ENCODE data around the gene ABTB1.

The ABTB1 gene

DNA sequence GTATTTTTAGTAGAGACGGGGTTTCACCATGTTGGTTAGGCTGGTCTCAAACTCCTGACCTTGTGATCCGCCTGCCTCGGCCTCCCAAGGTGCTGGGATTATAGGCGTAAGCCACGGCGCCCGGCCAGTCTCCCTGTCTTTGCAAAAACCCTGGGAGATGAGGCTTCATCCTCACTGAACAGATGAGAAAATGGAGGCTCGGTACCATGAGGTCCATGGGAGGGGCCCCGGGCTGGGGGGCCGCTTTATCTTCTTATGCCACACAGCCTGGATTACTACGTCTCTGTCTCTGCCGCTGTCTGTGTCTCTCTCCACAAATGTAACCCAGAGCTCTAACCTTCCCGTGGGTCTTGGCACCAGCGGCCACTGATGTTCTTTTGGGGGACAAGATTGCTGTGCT lies 39.1 kb downstream of the ABTB1 start:
- no peak overlapping the region for H3K4me3 ChIP-seq (ENCODE audit: low read depth, low read length)
- DNase-seq (ENCODE audit: low read depth), result no peak
- TF ChIP-seq, protein P1, sequence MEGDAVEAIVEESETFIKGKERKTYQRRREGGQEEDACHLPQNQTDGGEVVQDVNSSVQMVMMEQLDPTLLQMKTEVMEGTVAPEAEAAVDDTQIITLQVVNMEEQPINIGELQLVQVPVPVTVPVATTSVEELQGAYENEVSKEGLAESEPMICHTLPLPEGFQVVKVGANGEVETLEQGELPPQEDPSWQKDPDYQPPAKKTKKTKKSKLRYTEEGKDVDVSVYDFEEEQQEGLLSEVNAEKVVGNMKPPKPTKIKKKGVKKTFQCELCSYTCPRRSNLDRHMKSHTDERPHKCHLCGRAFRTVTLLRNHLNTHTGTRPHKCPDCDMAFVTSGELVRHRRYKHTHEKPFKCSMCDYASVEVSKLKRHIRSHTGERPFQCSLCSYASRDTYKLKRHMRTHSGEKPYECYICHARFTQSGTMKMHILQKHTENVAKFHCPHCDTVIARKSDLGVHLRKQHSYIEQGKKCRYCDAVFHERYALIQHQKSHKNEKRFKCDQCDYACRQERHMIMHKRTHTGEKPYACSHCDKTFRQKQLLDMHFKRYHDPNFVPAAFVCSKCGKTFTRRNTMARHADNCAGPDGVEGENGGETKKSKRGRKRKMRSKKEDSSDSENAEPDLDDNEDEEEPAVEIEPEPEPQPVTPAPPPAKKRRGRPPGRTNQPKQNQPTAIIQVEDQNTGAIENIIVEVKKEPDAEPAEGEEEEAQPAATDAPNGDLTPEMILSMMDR (IDR thresholded peaks at IDR 0.05; ENCODE audit: insufficient read depth, low read depth, low read length, missing control alignments), result no peak

DNA sequence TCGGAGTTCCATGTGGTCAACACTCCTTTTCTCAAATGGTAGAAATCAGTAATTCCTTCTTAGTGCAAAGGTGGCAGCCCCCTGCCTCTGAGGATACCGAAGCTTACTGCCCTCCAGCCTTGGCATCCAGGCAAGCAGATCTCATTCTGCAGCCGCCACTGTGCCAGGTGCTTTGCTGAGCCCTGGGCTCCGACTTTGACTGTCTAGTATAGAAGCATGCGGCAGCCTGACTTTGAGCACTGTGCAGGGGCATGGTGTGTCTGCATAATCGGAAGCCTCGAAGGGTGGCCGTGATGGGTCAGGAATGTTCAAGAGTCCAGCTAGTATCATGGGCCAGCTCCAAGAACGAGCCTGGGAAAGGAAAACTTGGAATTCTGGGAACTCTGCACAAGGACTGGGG lies 39.7 kb downstream of the ABTB1 start:
- TF ChIP-seq, protein P1 (IDR thresholded peaks at IDR 0.05; ENCODE audit: insufficient read depth, low read depth, low read length, missing control alignments), result no peak
- no peak for DNase-seq (ENCODE audit: low read depth)

DNA sequence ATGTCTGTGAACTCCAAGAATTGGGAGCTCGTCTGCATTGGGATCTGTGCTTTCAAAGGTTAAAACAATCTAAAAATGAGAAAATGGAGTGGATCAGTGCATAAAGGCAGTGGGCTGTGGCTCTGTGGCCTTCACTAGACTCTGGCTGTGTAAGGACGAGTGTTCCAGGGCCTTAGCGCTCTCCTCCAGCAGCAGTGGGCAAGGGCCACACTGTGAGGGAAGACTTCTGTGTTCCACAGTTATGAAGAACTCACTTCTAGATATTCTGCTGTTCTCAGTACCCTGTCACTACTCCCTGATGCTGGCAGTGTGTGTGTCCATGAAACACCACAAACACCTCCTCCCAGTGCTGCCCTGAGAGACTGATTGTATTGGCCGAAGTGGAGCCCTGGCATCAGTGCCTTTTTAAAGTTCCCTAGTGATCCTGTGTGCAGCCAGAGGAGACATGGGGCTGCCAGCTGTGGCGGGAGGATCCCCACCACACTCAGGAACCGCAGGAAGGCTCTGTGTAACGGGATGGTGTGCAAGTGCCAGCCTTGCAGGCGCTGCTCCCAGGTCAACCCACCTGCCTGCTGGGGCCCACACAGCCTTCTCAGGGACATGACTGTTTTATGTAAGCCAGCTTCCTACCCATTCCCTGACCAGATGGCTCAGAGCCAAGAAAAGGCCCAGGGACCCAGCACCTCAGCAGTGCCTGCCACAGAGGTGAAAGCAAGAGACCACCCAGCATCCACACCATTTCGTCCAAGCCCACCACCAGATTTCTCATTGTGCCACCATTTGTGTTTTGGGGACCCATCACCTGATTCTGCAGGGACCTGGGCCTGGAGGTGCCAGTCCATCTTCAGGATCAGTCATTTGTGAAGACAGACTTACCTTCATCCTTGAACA lies 40.4 kb downstream of the ABTB1 start:
- no peak for DNase-seq (ENCODE audit: low read depth)
- no peak overlapping the region for H3K4me3 ChIP-seq (ENCODE audit: low read depth, low read length)
- TF ChIP-seq, protein P1 (IDR thresholded peaks at IDR 0.05; ENCODE audit: insufficient read depth, low read depth, low read length, missing control alignments), result no peak

More for the DNA sequence above, 39.7 kb downstream of the ABTB1 start:
- no peak overlapping the region for H3K4me3 ChIP-seq (ENCODE audit: low read depth, low read length)

DNA sequence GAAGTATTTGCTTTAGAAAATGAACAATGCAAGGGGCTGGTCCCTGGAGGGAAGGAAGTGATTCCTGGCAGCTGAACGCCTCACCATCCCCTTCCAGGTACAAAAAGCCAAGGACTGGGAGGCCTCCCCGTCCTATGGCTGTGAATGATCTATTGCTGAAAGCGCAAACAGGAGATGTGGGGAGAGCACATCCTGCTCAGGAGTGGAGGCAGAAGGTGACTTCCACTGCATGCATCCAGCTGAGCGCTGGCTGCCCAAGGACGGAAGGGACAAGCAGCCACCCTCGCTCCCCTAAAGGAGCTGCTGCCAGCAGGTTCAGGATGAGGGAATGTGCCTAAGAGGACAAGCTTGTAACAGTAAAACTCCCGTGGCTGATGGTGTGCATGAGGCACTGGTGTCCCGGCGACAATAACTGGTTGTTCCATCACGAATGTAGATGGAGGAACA lies 41.4 kb downstream of the ABTB1 start:
- DNase-seq (ENCODE audit: low read depth), result no peak
- no peak overlapping the region for H3K4me3 ChIP-seq (ENCODE audit: low read depth, low read length)
- TF ChIP-seq, protein P1 (IDR thresholded peaks at IDR 0.05; ENCODE audit: insufficient read depth, low read depth, low read length, missing control alignments), result no peak

DNA sequence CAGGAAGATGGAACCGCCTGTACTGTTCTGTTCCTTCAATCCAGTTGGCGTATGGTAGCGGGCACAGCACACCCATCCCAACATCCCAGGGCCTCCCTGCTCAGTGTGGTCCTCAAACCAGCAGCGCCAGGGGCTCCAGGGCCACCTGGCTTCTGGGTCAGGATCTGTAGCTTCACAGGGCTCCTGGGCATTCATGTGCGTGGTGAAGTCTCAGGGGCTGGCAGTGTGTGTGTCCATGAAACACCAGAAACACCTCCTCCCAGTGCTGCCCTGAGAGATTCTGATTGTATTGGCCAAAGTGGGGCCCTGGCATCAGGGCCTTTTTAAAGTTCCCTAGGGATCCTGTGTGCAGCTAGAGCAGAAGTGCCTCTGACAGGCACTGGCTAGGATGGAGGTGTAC lies 42.1 kb downstream of the ABTB1 start:
- H3K4me3 ChIP-seq (ENCODE audit: low read depth, low read length), result no peak overlapping the region
- TF ChIP-seq, protein P1 (IDR thresholded peaks at IDR 0.05; ENCODE audit: insufficient read depth, low read depth, low read length, missing control alignments), result no peak
- DNase-seq (ENCODE audit: low read depth), result no peak

DNA sequence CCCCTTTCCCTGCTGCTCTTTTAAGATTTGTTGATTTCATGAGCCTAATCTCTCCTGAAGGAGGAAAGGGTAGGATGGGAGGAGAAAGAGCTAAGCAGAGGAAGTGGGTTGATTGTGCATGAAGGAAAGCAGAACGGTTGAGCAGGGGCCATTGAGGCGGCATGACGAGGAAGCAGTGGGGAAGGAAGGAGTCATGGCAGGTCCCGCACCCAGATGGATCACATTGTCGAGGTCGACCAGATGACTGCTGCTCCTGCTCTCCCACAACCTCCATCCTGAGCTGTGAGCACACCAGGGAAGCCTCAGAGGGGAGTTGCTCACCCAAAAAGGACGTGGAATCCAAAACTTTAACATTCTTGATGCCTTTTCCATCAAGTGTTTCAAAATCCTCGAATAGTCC lies 42.8 kb downstream of the ABTB1 start:
- no peak overlapping the region for H3K4me3 ChIP-seq (ENCODE audit: low read depth, low read length)
- no peak for DNase-seq (ENCODE audit: low read depth)
- TF ChIP-seq, protein P1 (IDR thresholded peaks at IDR 0.05; ENCODE audit: insufficient read depth, low read depth, low read length, missing control alignments), result no peak

Measured in GM12865 (cell line).